AG08395 (cell line): Measurements from ENCODE around the gene FAM3C.

Experiments
- DNase-seq: peaks from one replicate; pipeline ENCODE4 v3.0.0; 2012; ENCODE audit warnings: mixed read lengths, low spot score

Gene FAM3C

DNA sequence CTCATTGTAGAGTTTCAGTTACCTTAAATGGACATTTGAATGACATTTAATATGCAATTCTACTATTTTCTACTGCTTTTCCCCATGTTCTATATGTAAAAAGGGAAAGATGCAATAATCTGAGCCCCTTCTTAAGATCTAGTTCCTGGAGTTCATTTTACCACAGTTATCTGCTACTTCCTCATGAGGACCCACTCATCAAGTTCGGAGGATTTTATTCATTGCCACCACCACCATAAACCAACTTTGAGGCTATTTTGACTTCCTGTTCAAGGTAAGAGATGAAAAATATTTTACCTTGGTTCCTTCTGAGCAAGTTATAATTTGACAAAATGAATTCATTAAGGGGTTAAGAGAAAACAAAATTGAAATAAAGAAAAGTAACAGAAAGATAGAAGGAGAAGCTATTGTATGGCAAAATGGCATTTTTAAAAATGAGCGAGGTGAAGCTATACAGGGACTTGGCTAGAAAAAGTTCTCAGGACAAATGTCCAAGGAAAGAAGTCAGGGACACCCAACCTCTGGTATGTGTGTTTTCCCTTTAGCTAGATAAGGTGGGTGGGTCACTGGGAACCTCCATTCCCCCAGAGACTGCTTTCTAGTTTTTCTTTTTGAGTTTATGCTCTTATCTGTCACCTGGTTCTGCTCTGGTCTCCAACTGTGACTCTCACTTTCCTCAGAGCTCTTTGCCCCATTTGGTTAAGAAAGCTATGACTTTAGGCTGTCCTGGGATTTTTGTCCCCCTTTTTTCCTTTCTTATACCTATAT lies 14.9 kb upstream of the FAM3C start:
- DNase-seq = no peak

DNA sequence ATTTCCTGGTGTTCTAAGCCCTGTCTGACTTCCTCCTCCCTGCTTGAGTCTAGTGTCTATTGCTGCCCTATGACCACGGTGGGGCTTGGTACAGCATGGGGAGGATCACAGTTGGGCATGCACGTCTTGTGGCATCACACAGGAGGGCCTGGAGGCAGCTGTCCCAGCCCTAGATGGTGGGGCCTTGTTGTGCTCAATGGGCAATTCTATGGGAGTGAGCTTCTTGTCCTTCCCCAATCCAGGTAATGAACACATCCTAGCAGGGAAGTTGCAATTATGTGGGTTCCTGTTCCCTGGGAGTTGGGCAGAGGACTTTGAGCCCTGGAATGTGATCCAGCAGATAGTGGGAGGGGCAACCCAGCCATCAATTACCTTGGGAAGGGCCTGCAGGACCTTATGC lies 10.8 kb upstream of the FAM3C start:
- no peak for DNase-seq

DNA sequence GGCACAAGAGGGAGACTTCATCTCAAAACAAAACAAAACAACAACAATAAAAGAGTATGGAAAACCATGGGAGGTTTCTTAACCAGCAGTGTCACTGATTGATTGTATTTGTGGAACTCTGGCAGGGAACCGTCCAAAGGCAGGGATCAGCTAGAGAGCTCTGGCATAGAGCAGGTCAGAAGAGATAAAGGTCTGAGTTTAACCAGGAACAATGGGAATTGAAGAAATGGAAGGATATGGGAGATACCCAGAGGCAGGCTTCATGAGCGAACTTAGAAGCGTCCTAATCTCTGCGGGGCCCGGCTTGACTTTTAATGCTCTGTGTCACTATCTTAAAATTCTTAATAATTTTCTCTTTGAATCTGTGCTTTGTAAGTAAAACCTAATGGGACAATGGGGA lies 10.4 kb upstream of the FAM3C start:
- DNase-seq = no peak

DNA sequence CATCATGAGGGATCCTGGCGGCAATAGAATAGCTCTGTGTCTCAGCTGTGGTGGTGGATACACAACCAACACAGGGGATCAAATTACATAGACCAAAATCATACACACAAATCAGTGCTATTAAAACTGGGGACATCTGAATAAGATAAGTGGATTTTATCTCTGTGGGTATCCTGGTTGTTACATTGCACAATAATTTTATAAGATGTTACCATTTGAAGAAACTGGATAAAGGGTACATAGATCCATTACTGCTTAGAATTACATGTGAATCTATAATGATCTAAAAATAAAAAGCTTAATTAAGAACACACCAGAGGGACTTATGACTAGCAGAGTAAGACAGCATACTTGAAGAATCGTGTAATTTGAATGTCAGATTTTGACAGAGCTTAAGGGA lies 8.2 kb upstream of the FAM3C start:
- no peak for DNase-seq

DNA sequence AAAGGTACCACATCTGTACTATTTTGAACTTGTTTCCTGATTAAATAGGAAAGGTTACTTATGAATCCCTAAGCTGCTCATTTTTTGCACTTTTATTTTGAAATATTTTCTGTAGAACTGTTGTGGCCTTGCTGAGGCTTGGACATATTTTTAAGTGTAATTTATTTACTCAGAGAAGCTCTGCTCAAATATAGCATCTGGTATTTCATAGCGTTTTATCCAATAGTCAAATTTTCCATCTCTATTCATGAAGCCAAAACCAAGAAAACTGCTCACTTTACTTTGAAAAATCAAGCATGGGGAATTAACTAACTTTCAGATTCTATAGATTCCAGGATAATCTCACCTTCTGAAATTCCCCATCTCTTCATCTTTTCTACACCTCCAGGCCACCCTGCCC lies 6.6 kb upstream of the FAM3C start:
- no peak for DNase-seq

DNA sequence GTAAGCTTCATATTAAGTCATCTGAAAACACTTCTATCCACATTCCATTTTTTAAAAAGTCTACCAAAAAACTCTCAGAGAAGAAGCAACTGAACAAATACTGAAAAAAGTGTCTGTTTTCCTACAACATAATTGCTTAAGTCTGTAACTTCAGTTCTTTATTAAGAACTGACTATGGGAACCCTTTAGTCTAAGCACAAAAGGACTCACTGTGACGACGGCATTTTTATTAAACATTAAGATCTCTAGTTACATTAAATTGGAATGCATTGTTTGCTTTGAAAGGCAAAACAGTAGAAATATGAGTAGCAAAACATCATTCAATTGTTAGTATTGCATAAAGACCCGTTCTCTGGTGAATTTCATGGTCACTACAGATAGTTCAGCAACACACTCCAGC lies 5.8 kb upstream of the FAM3C start:
- DNase-seq = peak; percentile 28

DNA sequence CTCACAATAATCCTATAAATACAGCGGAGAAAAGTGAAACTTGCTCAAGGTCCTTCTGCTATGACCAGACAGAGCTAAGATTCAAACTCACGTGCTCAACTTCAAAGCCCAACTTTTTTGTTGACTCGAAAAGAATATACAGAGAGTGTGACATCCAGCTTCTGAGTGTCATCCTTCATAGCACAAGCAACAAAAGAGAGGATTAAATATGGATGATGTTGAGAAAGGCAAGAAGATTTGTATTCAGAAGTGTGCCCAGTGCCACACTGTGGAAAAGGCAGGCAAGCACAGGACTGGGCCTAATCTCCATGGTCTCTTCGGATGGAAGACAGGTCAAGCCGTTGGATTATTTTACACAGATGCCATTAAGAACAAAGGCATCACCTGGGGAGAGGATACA lies 2.1 kb upstream of the FAM3C start:
- DNase-seq = no peak

DNA sequence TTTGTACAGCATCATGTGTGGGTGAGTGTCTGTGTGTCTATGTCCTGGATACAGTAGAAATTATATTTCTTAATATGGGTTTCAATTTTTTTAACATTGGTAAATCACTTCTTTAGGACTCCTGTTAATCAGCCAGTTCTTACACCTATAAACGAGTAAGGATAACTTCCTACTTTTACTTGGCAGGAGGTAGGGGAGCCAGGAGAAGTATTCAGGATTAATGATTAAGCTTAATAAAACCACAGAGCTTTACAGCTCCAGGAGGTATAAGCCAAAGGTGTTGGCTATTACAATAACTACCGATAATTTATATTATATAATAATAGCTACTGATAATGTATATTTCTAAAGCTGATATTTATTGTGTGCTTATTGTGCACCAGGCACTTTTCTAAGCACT lies 1.7 kb upstream of the FAM3C start:
- DNase-seq = no peak

DNA sequence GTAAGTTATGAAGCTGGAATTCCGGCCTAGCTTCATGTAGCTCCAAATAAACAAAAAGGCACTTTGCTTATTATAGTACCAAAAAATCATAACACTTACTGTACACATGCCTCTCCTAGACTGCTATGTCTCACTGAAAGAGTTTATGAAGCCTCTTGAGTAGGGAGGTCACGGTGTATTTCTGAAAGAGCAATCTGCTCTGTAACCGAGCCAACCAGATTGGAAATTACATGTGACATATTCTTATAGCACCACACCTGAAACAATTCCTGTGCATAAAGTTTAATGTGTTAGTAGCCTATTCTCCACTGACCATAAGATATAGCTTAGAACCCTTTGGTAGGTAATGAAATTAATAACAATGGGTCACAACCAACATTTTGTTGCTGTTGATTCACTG lies 1.3 kb upstream of the FAM3C start:
- no peak for DNase-seq

DNA sequence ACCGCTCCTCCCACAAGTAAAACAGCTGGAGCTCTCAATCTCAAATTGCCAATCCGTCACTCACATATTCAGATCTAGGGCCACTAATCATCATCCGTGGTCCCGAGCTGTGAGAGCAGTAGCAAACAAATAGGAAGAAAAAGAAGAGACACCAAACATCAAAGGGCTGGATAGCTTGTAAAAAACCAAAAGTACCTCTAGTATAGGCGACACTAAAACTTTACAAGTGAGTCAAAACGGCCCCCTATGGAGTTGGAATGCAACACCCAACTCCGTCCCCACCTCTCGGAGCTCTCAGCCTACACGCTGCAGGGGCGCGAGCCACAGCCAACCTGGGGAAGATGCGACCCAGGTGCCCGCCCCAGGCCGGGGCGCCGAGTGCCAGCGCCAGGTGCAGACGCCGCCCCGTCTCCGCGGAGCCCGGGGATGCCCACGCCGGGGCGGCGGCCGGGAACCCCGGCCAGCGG lies 581 bp downstream of the FAM3C start:
- DNase-seq = peak; percentile 14

DNA sequence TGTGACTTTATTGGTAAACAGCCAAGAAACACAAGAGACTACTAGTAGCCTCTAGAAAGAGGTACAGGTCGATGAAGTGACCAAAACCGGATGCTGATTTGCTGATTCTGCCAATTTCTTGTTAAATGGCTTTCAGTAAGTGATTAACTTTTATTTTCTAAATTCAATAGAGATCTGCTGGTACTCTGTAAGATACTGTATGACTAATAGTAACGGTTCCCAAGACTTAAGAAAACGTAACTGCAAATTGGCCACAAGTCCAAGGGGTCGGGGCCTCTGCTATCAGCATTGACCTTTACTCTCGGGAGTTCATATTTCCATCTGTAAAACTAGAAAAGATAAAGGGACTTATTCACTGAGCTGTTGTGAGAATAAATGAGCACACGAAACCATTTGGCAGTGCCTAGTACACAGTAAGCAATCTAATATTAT lies 1.4 kb downstream of the FAM3C start:
- no peak for DNase-seq

DNA sequence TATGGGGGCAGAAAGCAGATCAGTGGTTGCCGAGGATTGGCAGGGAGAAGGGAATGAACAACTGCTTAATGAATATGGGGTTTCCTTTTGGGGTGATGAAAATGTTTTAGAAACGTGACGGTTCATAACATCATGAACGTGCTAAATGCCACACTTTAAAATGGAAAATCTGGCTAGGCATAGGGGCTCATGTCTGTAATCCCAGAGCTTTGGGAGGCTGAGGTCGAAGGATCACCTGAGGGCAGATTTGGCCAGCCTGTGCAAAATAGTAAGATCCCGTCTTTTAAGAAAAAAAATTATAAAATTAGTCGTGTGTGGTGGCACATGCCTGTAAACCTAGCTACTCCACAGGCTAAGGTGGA lies 3.1 kb downstream of the FAM3C start:
- DNase-seq = no peak

DNA sequence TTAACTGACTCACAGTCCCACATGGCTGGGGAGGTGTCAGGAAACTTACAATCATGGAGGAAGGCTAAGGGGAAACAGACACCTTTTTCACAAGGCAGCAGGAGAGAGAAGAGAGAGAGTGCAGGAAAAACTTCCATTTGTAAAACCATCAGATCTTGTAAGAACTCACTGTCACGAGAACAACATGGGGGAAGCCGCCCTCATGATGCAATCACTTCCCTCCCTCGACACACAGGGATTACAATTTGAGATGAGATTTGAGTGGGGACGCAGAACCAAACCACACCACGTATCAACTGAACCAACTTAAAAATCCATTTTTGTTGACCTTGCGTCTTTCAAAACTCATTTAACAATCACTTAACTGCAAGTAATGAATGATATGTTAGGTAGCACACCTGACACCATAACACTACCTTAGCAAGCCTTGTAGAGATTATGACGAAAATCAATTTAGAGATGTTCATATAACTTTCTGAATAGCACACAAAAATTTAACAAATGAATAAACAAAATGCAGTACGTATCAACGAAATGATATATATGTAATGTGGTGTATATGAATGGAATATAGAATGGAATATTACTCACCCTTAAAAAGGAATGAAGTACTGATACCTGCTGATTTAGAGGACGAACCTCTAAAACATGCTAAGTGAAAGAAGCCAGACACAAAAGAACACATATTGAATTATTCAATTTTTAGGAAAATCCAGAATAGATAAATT lies 3.7 kb downstream of the FAM3C start:
- DNase-seq = no peak

DNA sequence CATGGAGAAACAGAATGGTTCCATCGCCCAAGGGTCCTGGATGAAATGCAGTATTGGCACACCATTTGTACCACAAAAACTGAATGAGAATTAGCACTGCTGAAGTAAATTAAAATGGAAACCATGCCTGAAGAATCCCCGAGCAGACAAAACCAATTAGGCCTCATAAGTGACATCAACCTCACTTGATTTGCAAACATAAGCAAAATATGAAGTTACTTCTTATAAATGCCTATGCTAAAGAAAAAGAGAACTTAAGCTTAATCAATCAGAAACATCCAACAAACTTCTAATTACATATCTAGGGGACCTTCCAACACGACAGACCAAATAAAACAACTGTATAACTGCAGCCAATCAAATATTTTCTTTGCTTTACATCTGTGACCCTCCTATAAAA lies 4.4 kb downstream of the FAM3C start:
- DNase-seq = no peak

DNA sequence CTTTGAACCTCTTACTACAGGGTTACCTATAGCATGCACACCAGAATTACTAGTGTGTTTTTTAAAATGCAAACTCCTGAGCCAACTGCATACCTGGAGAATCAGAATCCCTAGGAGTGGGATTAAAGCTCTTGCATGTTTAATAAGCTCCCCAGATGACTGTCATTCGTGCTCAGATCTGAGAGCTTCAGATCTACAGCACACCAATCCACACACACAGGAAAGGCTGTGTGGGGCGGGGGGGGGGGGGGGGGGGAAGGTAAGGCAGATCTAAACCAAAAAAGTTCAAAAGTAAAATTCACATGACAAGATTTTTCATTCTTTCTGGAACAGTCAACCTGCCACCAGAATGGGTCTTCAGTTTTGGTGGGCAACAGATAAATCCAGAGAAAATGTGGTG lies 5.5 kb downstream of the FAM3C start:
- no peak for DNase-seq

DNA sequence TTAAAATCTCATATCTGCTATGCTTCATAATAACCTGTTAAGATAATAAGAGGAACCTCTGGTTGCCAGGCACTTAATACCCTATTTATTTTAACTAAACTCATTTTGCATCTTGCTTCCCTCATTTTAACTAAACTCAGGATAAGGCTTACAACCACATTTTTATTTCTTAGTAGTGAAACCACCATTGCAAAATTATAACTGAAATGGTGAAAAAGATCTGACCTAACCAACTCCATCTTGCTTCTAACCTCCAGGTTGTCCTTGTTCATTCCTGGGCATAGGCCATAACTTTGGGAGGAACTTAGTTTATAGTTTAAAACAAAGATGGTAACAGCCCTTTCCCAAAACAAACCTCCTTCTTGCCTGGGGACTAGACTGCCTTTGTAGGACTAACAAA lies 6.0 kb downstream of the FAM3C start:
- no peak for DNase-seq

DNA sequence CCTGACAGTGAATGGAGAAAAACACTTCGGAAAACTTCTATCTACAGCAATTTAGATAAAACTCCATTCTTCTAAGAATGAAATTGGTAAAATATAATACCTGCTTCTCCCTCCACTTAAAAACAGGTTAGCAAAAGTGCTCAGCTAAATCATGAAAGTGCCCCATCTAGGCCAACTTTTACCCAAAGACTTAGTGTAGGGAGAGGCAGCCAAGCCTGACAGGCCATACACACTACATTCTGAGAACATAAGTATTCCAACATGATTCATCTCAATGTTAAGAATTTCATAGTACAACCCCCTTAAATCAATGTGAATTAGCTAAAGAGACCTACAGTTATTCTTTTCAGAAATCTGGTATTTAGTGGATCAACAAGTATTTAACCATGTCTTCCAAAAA lies 7.2 kb downstream of the FAM3C start:
- no peak for DNase-seq

DNA sequence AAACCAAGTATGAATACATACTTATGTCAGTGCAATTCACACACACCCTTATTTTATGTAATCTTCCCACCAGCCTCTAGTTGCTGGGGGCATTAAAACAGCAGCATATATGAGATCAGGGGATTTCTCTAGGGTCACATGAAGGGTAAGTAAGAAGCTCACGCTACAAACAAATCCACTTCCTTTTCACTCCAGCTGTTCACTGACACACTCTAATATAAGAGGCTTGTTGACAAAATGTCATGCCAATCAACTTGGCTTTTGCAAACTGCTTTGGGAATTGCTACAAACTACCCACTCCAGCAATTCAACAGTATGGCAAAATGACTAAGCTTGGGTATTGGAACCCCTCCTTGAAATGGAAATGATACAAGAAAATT lies 10.3 kb downstream of the FAM3C start:
- DNase-seq = no peak

DNA sequence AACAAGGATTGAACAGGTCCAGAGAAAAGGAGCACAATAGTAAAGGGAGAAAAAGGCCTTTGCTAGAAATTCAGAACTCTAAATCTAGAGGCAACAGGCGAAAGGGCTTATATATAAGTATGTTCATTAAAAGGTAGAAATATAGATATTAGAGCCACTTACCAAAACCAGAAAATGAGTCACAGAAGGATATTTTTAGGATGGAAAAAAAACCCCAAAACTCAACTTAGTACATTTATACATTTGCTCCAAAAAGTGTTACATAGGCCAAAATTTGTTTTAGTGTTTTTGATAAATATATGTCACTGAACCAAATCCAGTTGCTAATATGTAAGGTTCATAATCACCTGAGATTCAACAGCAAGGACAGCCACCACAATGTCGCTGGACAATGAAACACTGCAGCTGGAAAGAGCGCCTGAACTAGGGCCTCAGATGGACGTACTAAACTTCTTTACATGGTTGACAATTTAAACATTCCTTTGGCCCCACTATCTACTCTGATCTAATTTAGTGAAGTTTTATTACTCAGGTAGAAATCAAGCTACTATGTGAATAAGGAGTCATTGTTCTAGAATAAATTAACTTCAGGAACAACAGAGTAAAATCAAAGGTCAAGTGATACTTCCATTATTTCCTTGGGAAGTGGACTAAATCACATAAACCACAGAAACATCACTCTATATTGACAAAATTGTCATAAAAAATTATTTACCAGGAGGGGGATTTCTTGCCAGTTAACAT lies 10.9 kb downstream of the FAM3C start:
- DNase-seq = no peak

DNA sequence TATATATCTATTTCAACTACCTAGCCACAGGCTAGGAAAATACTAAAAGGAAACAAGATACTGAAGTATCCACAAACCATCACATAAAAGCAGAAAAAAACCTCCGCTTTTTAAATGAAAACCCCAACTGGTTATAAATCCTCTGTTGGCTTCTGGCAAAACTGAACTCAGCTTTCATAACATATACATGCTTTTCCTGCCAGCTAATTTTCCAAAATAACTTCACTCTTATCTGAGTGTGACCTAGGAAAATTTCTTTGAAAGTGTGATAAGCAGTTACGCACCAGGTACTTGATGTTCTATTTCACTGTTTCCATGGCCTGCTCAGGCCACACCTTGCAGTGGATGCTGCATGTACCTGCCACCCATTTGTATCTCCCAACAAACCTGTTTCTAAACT lies 11.8 kb downstream of the FAM3C start:
- no peak for DNase-seq

DNA sequence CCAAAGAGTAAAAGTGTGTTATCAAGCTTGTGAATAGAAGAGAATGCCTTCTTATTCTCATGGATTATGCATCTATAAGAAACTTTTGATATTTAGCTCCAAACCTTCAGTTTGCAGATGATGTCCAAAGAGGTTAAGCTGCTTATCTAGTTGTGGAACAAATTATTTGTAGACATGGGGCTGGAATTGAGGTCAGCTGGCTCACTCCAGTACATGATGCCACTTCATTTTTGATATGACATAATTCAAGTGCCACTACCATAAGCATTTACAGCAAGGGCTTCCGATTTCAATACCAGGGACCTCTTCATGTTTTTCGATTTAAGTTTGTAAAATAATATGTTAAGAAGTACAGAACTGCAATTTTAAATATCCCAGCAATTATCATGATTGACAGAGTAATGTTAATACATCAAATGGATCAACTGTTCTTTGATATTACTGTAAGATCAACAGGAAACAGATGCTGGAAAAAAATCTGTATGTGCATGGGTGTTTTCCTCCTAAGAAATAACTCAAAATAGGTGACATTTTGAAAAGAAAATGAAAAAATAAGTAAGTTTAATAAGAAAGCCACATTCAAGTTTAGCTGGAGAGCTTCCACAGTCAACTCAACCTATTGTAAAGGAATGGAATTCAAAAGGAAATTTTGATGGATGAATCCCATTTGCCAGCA lies 12.7 kb downstream of the FAM3C start:
- DNase-seq = no peak

DNA sequence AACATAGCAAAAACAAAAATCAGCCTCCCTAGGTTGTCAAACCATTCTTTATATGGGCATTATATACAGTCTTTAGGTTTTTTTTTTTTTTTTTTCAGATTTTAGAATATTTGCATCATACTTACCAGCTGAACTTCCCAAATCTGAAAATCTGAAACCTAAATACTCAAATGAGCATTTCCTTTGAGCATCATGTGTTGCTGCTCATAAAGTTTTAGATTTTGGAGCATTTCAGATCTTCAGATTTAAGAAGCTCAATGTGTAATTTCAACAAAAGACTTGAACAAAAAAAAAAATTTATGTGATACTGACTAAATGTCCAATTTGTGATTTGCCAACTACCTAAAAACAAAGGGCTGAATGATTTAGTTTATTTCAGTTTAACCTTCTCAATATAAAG lies 13.6 kb downstream of the FAM3C start:
- no peak for DNase-seq

DNA sequence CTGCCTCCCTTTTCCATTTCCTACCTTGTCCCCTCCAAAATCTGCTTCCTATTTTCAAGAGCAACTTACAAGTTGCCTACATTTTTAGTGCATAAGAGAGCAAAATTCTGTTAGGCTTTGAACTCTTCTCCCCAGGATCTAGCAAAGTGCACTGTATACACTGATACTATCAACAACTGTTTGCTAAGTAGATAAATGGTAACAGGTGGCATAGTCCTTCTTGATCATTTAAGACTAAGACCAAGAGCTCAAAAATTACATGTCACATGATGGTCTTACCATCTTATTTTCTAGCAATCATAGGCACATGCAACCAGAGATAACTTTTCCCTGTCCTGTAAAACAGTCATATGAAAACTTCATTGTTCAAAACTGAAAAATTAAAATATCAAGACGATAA lies 16.2 kb downstream of the FAM3C start:
- no peak for DNase-seq
